Diencephalon (tissue), 1 donor: ENCODE measurements around the gene SCT. TPM values are rescaled to one million over a fixed set of nuclear protein-coding genes. Genes with fewer than 3 reads are reported as not detected.

Source experiments
- total RNA-seq: library from RNA; depleted of rRNA; stranded (reverse); fragments of >200 nt; gene quantifications from one replicate; pipeline ENCODE4 v1.2.3, GENCODE V29; 2014

Gene SCT
- not detected for total RNA-seq

GRCh38 chr11:626475-627307 is at the start of gene SCT:
TSS of gene SCT (minus strand) at chr11:627181. CDS start at chr11:627143, 38 bp downstream.

GRCh38 chr11:636511-637332 is 9.7 kb upstream of the SCT start, which contains the start of gene DRD4:
TSS of gene DRD4 (plus strand) at chr11:637269. CDS start at chr11:637305, 36 bp downstream.

GRCh38 chr11:624705-625635 is 2.0 kb downstream of the SCT start, which contains the start of gene CDHR5:
TSS of gene CDHR5 (minus strand) at chr11:624955. CDS start at chr11:624902, 53 bp downstream.

GRCh38 chr11:615504-616319 is 11.3 kb downstream of the SCT start, which contains the start of gene IRF7:
TSS of gene IRF7 (minus strand) at chr11:615950. CDS start at chr11:615364, 586 bp downstream.

Other genes with a start within 250 kb of the SCT start
- gene PKP3, start 233.0 kb downstream of the SCT start, total RNA-seq = 0.69 TPM
- 7.6 TPM for gene SIGIRR, start 212.2 kb downstream of the SCT start, total RNA-seq
- gene ANO9, start 185.2 kb downstream of the SCT start, total RNA-seq = not detected
- gene PTDSS2, start 176.9 kb downstream of the SCT start, total RNA-seq = 28.1 TPM
- 45.7 TPM for gene RNH1, start 119.9 kb downstream of the SCT start, total RNA-seq
- 71.5 TPM for gene HRAS, start 91.6 kb downstream of the SCT start, total RNA-seq
- 3.5 TPM for gene LRRC56, start 89.7 kb downstream of the SCT start, total RNA-seq
- gene LMNTD2, start 66.4 kb downstream of the SCT start, total RNA-seq = 0.23 TPM
- 12.2 TPM for gene RASSF7, start 66.2 kb downstream of the SCT start, total RNA-seq
- gene PHRF1, start 50.7 kb downstream of the SCT start, total RNA-seq = 24.0 TPM
- gene IRF7, start 11.2 kb downstream of the SCT start, total RNA-seq = 3.9 TPM
- 0.23 TPM for gene CDHR5, start 2.2 kb downstream of the SCT start, total RNA-seq
- gene DRD4, start 10.1 kb upstream of the SCT start, total RNA-seq = not detected
- gene DEAF1, start 68.0 kb upstream of the SCT start, total RNA-seq = 76.6 TPM
- 12.0 TPM for gene TMEM80, start 68.6 kb upstream of the SCT start, total RNA-seq
- 4.2 TPM for gene EPS8L2, start 79.0 kb upstream of the SCT start, total RNA-seq
- gene TALDO1, start 120.3 kb upstream of the SCT start, total RNA-seq = 76.1 TPM
- 40.8 TPM for gene GATD1, start 150.3 kb upstream of the SCT start, total RNA-seq
- gene CEND1, start 162.9 kb upstream of the SCT start, total RNA-seq = 19.4 TPM
- gene SLC25A22, start 171.1 kb upstream of the SCT start, total RNA-seq = 24.7 TPM
- 5.5 TPM for gene PIDD1, start 178.1 kb upstream of the SCT start, total RNA-seq
- 265 TPM for gene RPLP2, start 182.8 kb upstream of the SCT start, total RNA-seq
- gene PNPLA2, start 191.7 kb upstream of the SCT start, total RNA-seq = 6.5 TPM
- 2.8 TPM for gene CRACR2B, start 200.7 kb upstream of the SCT start, total RNA-seq
- gene CD151, start 205.8 kb upstream of the SCT start, total RNA-seq = 37.6 TPM
- 45.2 TPM for gene POLR2L, start 215.3 kb upstream of the SCT start, total RNA-seq
- 28.6 TPM for gene TSPAN4, start 215.7 kb upstream of the SCT start, total RNA-seq